Measurements from ENCODE around the gene MACROD2. TPM values are rescaled to one million over a fixed set of nuclear protein-coding genes. Genes with fewer than 3 reads are reported as not detected.

The MACROD2 gene
- polyA plus RNA-seq, 1 donor, result 5.4 TPM

DNA sequence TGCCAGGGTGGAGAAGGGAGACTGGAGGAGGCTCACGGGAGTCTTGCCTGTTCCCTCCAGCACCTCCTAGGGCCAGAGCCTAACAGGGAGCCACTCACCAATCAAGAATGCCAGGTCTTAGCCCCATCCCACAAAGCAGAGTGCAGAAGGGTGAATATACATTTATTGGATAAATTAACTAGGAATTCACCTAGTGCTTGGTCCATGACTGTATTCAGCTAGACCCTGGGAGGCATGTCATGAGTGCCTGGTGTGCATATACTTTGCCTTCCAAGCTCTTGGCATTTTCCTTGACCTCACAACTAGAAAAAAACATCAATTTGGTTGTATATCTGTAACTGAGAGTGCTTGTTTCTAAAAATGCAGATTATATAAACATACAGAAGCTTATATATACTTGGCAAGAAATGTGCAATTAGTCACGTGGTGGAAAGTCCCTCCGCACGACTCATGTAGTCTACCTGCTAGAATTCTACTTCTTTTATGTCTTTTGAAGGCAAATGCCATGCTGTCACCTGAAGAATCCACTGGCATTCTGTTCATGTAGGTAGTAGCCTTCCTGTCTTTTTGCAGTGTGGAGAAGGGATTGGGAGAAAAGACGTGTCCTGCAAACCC lies 1586.9 kb downstream of the MACROD2 start:
- H3K4me3 ChIP-seq (ENCODE audit: low read length), result no peak overlapping the region
- no peaks in the 10 kb centered on the region for H3K27me3 ChIP-seq (ENCODE audit: control insufficient read depth, insufficient read depth, low read length)
- no peaks in the 10 kb centered on the region for H3K4me1 ChIP-seq (ENCODE audit: control insufficient read depth, insufficient read depth, low read length)
- DNase-seq, result peak in 1 of 2 donors; percentile 12
- no peaks in the 10 kb centered on the region for H3K9me3 ChIP-seq (ENCODE audit: control insufficient read depth, low read depth, low read length)
- H3K27ac ChIP-seq (ENCODE audit: low read length), result no peak overlapping the region
- no peaks in the 10 kb centered on the region for H3K36me3 ChIP-seq (ENCODE audit: control insufficient read depth, insufficient read depth, low read length)
- WGBS (ENCODE audit: insufficient coverage, low lambda C conversion rate), result no CpG with 5 or more reads among the region's 5 CpGs

DNA sequence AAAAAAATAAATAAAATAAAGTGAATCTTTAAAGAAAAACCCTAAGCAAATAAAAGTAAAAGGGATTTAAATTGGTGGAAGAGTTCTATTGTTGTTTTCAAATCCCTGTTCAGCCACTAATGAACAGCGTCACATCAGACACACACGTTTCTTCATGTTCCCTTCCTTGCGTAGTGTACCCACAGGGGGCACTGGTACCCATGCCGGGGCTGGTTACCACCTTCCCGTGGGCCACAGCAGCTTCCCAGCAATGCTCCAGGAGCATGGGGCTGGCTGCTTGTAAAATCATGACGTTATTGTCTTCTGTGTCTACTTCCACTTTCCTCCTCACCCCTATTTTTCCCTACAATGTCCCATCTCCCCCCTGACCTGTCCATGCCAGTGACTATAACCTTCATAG lies 1589.2 kb downstream of the MACROD2 start:
- Histone ChIP-seq H3K4me1 (ENCODE audit: control insufficient read depth, insufficient read depth, low read length) (no peaks in the 10 kb centered on the region), H3K27me3 (ENCODE audit: control insufficient read depth, insufficient read depth, low read length) (no peaks in the 10 kb centered on the region), H3K4me3 (ENCODE audit: low read length) (no peak overlapping the region), H3K36me3 (ENCODE audit: control insufficient read depth, insufficient read depth, low read length) (no peaks in the 10 kb centered on the region), H3K27ac (ENCODE audit: low read length) (no peak overlapping the region), H3K9me3 (ENCODE audit: control insufficient read depth, low read depth, low read length) (no peaks in the 10 kb centered on the region)
- DNase-seq, result no peak
- WGBS (ENCODE audit: insufficient coverage, low lambda C conversion rate), result 100% methylated on average over 1 of the region's 6 CpGs

DNA sequence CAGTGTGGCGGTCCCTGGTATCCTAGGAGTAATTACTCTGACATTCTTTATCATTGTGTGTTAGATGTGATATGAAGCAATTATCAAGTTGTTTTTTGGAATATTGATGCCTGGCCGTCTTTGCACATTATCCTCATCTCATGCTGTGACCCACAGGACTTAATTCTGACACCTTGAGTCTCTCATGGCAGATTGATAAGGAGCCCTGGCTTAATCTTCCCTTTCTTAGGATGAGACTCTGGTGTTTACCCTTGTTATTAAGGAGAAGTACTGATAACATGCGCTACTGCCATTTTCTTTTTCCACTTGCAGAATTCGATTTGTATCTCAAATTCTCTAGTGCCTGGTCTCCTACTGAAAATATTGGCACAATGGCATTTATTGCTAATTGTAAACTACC lies 1597.8 kb downstream of the MACROD2 start:
- Histone ChIP-seq H3K36me3 (ENCODE audit: control insufficient read depth, insufficient read depth, low read length) (no peaks in the 10 kb centered on the region), H3K27me3 (ENCODE audit: control insufficient read depth, insufficient read depth, low read length) (no peaks in the 10 kb centered on the region)
- WGBS (ENCODE audit: insufficient coverage, low lambda C conversion rate), result 20% methylated on average over 1 of the region's 4 CpGs

DNA sequence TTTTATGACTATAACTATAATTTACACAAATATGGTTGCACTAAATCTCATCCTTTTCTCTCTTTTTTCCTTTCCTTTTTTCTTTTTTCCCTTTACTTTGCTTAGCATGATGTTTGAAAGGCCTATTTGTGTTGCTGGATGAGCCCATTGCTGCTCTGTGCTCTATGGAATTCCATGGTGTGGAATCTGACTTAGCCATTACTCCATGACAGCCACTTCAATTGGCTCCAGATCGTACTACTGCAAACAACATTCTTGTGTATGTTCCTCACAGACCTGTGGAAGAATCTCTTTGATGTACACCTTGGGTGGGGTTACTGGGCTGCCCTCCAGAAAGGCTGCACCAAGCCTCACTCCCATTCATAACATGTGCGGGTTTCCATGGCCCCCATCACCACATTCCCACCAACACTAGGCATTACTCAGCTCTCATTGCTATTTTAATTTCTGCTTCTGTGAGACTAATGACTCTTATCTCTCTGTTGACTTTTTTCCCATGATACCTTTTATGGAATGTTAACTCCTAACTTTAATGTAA lies 1598.9 kb downstream of the MACROD2 start:
- Histone ChIP-seq H3K9me3 (ENCODE audit: control insufficient read depth, low read depth, low read length) (no peaks in the 10 kb centered on the region), H3K4me3 (ENCODE audit: low read length) (no peak overlapping the region), H3K27ac (ENCODE audit: low read length) (no peak overlapping the region), H3K36me3 (ENCODE audit: control insufficient read depth, insufficient read depth, low read length) (no peaks in the 10 kb centered on the region), H3K4me1 (ENCODE audit: control insufficient read depth, insufficient read depth, low read length) (peaks cover 15% of the 10 kb centered on the region), H3K27me3 (ENCODE audit: control insufficient read depth, insufficient read depth, low read length) (no peaks in the 10 kb centered on the region)
- peak in 1 of 2 donors; percentile 39 for DNase-seq
- no CpG with 5 or more reads among the region's 2 CpGs for WGBS (ENCODE audit: insufficient coverage, low lambda C conversion rate)

More for the DNA sequence above, 1597.8 kb downstream of the MACROD2 start:
- Histone ChIP-seq H3K4me3 (ENCODE audit: low read length) (no peak overlapping the region), H3K9me3 (ENCODE audit: control insufficient read depth, low read depth, low read length) (no peaks in the 10 kb centered on the region), H3K4me1 (ENCODE audit: control insufficient read depth, insufficient read depth, low read length) (peaks cover 8% of the 10 kb centered on the region), H3K27ac (ENCODE audit: low read length) (no peak overlapping the region)
- DNase-seq, result no peak

DNA sequence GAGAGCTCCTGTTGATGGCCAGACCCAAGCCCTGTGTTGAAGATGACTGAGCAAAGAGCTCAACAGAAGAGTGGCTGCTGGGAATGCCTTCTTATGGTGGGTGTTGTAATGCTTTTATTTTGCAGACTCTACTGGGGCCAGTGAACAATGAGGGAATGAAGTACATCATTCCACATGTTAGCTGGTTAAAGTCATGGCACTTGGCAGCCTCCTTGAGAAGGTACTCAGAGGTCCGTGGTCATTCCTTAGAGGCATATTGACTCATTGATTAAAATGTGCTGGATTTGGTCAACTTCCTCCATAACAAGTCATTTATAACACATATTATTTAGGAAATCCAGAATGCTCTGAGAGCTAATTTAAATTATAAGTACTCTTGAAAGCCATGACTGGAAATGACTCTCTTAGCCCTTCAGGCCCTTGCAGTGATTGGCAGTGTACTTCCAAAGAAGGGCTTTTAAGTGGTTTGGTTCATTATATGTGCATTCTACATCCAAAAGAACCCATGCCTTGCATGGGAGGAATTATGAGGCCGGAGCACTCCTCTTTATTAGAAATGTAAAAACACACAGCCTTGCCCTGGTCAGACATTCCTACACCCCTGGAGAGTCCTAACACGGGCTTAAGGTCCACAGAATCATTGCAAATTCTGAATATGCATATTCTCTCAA lies 1601.0 kb downstream of the MACROD2 start:
- no peaks in the 10 kb centered on the region for H3K9me3 ChIP-seq (ENCODE audit: control insufficient read depth, low read depth, low read length)
- no peak for DNase-seq
- H3K27me3 ChIP-seq (ENCODE audit: control insufficient read depth, insufficient read depth, low read length), result no peaks in the 10 kb centered on the region
- no peaks in the 10 kb centered on the region for H3K36me3 ChIP-seq (ENCODE audit: control insufficient read depth, insufficient read depth, low read length)
- peak overlapping the region; percentile 22 for H3K27ac ChIP-seq (ENCODE audit: low read length)
- WGBS (ENCODE audit: insufficient coverage, low lambda C conversion rate), result no CpG with 5 or more reads among the region's 3 CpGs
- H3K4me1 ChIP-seq (ENCODE audit: control insufficient read depth, insufficient read depth, low read length), result peaks cover 26% of the 10 kb centered on the region
- H3K4me3 ChIP-seq (ENCODE audit: low read length), result no peak overlapping the region

DNA sequence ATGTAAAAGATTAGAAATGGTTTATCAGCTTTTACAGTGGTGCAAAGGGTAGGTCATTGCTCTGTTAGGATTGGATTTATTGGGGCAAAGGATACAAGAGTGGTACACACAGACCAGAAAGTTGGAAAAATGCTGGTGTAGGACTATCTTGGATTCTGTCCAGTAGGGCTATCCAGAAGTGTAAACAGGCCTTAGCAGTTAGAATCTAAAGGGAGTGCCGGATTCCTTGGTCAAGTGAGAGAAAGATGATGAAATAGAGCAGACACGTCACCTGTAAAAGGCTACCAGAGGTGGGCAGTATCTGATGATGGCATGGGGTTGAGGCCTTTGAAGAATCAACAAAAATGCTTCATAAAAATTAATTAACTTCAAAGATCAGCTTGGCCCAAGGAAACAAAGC lies 1602.0 kb downstream of the MACROD2 start:
- Histone ChIP-seq H3K4me1 (ENCODE audit: control insufficient read depth, insufficient read depth, low read length) (peaks cover 26% of the 10 kb centered on the region), H3K27me3 (ENCODE audit: control insufficient read depth, insufficient read depth, low read length) (no peaks in the 10 kb centered on the region), H3K4me3 (ENCODE audit: low read length) (no peak overlapping the region), H3K36me3 (ENCODE audit: control insufficient read depth, insufficient read depth, low read length) (no peaks in the 10 kb centered on the region), H3K27ac (ENCODE audit: low read length) (peak overlapping the region; percentile 86), H3K9me3 (ENCODE audit: control insufficient read depth, low read depth, low read length) (no peaks in the 10 kb centered on the region)
- DNase-seq, result peak; percentile 89 to 94
- WGBS (ENCODE audit: insufficient coverage, low lambda C conversion rate), result no CpG with 5 or more reads among the region's 2 CpGs

DNA sequence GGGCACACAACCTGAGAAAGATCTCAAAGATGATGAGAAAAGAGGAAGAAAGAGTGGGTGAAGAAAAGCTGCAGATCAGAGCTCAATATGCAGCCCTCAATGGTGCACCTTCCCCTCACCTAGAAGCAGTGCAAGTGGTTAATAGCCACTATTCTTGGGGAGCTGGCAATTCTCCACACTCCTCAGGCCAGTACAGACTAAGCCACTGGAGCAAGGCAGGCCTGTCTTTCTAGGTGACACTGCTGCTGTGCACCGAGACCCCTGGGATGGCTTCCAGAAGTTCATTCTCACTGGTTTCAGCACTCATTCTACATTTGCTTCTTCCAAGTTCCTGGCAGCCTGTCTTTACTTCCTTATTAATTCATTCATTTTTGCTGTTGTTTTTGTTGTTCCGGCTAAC lies 1604.6 kb downstream of the MACROD2 start:
- H3K9me3 ChIP-seq (ENCODE audit: control insufficient read depth, low read depth, low read length), result no peaks in the 10 kb centered on the region
- no peaks in the 10 kb centered on the region for H3K36me3 ChIP-seq (ENCODE audit: control insufficient read depth, insufficient read depth, low read length)
- no peak for DNase-seq
- H3K4me1 ChIP-seq (ENCODE audit: control insufficient read depth, insufficient read depth, low read length), result peaks cover 26% of the 10 kb centered on the region
- no peak overlapping the region for H3K4me3 ChIP-seq (ENCODE audit: low read length)
- peak overlapping the region; percentile 16 for H3K27ac ChIP-seq (ENCODE audit: low read length)
- H3K27me3 ChIP-seq (ENCODE audit: control insufficient read depth, insufficient read depth, low read length), result no peaks in the 10 kb centered on the region
- WGBS (ENCODE audit: insufficient coverage, low lambda C conversion rate), result 100% methylated on average over 1 of the region's 2 CpGs

DNA sequence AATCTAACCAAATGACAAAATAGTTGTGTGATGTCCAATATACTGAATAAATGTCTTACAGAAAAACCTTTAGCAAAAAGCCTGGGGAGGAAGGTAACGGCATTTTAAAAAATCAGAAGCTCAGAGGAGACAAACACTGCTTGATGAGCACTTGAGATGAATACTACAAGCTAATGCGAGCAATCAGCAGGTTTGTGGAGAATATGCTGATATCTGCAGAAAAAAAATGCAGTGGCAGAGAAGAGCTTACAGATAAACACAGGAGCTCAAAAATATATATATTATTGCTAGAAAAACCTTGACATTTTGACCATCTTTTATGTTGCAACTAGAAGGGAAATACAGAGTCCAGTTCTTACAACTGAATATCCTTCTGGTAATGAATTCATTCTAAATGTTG lies 1605.2 kb downstream of the MACROD2 start:
- H3K4me1 ChIP-seq (ENCODE audit: control insufficient read depth, insufficient read depth, low read length), result peaks cover 26% of the 10 kb centered on the region
- H3K36me3 ChIP-seq (ENCODE audit: control insufficient read depth, insufficient read depth, low read length), result no peaks in the 10 kb centered on the region
- H3K9me3 ChIP-seq (ENCODE audit: control insufficient read depth, low read depth, low read length), result no peaks in the 10 kb centered on the region
- H3K27ac ChIP-seq (ENCODE audit: low read length), result peak overlapping the region; percentile 16
- 80% methylated on average over 2 of the region's 2 CpGs for WGBS (ENCODE audit: insufficient coverage, low lambda C conversion rate)
- H3K27me3 ChIP-seq (ENCODE audit: control insufficient read depth, insufficient read depth, low read length), result no peaks in the 10 kb centered on the region
- H3K4me3 ChIP-seq (ENCODE audit: low read length), result no peak overlapping the region
- peak in 1 of 2 donors; percentile 37 for DNase-seq

DNA sequence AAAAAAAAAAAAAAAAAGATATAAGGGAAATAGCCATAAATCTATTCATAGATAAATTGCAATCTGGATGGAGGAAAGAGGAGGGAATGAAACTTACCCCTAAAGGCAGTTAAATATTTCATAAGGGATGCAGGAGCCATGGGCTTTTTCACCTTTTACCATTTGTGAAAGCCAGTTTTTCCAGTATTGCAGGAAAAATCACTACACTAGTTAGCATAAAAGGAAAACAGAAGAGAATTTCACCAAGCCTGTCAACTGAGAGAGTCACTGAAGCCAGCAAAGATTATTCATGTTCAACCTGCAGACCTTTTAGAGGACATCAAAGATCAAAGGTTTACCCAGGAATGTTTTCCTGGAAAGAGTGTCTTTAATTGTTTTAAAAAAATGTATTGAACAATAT lies 1608.2 kb downstream of the MACROD2 start:
- H3K4me1 ChIP-seq (ENCODE audit: control insufficient read depth, insufficient read depth, low read length), result peaks cover 14% of the 10 kb centered on the region
- H3K27ac ChIP-seq (ENCODE audit: low read length), result peak overlapping the region; percentile 4
- no peaks in the 10 kb centered on the region for H3K9me3 ChIP-seq (ENCODE audit: control insufficient read depth, low read depth, low read length)
- DNase-seq, result peak in 1 of 2 donors; percentile 27
- H3K36me3 ChIP-seq (ENCODE audit: control insufficient read depth, insufficient read depth, low read length), result no peaks in the 10 kb centered on the region
- no peaks in the 10 kb centered on the region for H3K27me3 ChIP-seq (ENCODE audit: control insufficient read depth, insufficient read depth, low read length)
- H3K4me3 ChIP-seq (ENCODE audit: low read length), result no peak overlapping the region

DNA sequence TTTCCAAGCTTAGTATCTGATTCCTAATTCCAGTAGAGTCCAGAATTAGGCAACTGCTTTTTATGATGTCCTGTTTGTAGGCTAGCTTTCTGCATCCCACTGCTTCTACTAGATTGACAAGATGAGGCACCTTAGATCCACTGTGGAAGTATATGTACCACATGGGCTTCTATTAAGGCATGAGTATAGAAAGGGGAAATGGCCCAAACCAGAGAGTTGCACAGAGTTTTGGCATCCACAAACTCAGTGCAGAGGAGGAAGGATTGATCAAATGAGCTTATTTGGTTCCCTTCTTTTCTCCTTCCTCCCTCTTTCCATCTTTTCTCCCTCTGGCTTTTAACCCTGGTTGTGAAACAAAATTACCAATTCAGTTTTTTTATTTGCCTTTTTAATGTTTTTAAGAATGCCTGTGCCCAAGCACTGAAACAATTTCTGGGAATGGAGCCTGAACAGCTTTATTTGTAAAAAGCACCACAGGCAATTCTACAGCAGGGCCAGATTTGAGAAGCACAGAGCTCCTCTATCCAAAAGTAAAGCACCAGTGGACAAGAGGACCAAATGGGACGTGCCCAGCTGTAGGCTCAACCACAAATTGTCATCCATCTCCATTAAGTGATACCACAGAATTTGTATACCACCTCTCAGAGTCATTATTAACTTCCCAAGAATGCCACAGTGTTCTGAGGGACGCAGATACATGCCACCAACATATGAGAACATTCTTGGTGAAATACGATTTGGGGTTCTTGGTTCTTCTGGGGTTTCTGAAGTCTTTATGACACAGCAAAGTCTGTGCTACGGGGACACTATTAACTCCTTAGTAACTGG lies 1608.9 kb downstream of the MACROD2 start:
- H3K4me1 ChIP-seq (ENCODE audit: control insufficient read depth, insufficient read depth, low read length), result peaks cover 11% of the 10 kb centered on the region
- no peaks in the 10 kb centered on the region for H3K27me3 ChIP-seq (ENCODE audit: control insufficient read depth, insufficient read depth, low read length)
- H3K9me3 ChIP-seq (ENCODE audit: control insufficient read depth, low read depth, low read length), result no peaks in the 10 kb centered on the region
- no peaks in the 10 kb centered on the region for H3K36me3 ChIP-seq (ENCODE audit: control insufficient read depth, insufficient read depth, low read length)
- no peak overlapping the region for H3K27ac ChIP-seq (ENCODE audit: low read length)
- no peak overlapping the region for H3K4me3 ChIP-seq (ENCODE audit: low read length)
- no peak for DNase-seq
- WGBS (ENCODE audit: insufficient coverage, low lambda C conversion rate), result 100% methylated on average over 1 of the region's 4 CpGs
